Muscle of arm (tissue), 12 donors: ENCODE results near the gene NSMCE4A. TPM values are rescaled to one million over a fixed set of nuclear protein-coding genes. Genes with fewer than 3 reads are reported as not detected.
A peak's percentile ranks its signal among the peaks of the same experiment; 100 is the strongest.
"Not testable (repeated sequence)": the region's sequence is repeated elsewhere in the genome, so short reads cannot be mapped to it uniquely, and the experiment has no call there.

Experiments used
- DNase-seq: peaks from one replicate; pipeline ENCODE4 v3.0.0-alpha.2; 2013
- polyA plus RNA-seq, 12 donors: library from polyadenylated mRNA; unstranded; fragments of 120-200 nt; gene quantifications; one replicate each; pipeline ENCODE4 v1.2.1, GENCODE V29; 2013; ENCODE audit not compliant: insufficient read length in 12 of 12

Gene NSMCE4A
- polyA plus RNA-seq, 12 donors = 33.2 to 72.2 (median 43.1) TPM; not detected in 1

DNA sequence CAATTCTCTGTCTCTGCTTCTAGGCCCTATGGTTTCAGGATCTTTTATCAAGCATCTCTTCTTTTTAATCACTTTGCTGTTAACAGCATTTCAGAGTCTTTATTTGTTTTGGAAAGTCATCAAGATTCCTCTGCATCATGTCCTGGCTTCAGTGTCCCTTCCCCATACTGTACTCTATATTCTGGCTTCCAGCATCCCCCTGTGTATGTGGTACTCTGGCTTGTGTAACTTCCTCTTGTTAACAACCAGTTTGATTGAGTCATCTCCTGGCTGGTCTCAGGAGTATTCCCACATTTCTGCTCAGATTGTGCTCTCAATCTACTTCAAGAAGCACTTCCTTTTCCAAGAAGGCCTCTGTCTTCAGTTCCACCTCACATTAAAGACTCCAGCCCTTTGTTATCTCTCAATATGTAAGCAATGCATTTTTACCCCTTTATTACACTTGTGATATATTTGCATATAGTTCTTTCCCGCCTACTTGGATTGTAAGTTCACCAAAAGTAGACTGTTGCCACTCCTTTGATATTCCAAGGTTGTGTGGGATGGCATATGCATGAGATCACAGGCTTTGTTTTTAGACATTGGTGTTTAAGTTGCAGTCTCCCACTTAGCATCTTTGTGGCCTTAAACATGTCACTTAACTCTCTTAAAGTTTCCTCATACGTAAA, 32.1 kb downstream of the NSMCE4A start:
- peak; percentile 57 for DNase-seq

- no peak for DNase-seq
These were observed 33.5 kb downstream of the NSMCE4A start for GRCh38 chr10:121941532-121941931.

DNA sequence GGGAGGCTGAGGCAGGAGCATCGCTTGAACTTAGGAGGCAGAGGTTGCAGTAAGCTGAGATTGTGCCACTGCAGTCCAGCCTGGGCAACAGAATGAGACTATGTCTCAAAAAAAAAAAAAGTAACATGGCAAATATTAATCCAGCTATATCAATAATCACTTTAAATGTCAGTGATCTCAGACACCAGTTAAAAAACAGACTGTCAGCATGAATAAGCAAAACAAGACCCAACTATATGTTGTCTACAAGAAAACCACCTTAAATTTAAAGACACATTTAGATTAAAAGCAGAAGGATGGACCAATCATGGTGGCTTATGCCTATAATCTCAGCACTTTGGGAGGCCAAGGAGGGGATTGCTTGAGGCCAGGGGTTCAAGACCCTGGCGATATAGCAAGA, 38.7 kb downstream of the NSMCE4A start:
- DNase-seq = no peak

- DNase-seq = no peak
These were observed 39.3 kb downstream of the NSMCE4A start for GRCh38 chr10:121935702-121936101.

- not testable (repeated sequence) for DNase-seq
These were observed 44.5 kb downstream of the NSMCE4A start for GRCh38 chr10:121930268-121931085.

- DNase-seq = not testable (repeated sequence)
These were observed 45.3 kb downstream of the NSMCE4A start for GRCh38 chr10:121929585-121930267.

DNA sequence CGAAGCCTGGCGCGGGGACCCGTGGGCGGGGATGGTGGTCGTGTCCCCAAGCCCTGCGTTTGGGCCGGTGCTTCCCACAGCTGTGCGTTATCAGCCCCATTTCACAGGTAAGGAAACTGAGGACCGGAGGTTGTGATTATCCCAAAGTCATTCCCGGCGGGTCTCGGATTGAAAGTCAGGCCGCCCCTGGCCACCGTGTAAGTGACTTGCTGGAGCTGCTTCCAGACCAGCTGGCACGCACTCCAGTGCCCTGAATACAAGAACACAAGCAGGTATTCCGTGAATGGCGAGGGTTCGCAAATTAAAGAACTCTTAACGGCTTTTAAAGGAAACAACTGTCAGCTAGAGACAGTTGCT, 46.5 kb downstream of the NSMCE4A start:
- DNase-seq = no peak

DNA sequence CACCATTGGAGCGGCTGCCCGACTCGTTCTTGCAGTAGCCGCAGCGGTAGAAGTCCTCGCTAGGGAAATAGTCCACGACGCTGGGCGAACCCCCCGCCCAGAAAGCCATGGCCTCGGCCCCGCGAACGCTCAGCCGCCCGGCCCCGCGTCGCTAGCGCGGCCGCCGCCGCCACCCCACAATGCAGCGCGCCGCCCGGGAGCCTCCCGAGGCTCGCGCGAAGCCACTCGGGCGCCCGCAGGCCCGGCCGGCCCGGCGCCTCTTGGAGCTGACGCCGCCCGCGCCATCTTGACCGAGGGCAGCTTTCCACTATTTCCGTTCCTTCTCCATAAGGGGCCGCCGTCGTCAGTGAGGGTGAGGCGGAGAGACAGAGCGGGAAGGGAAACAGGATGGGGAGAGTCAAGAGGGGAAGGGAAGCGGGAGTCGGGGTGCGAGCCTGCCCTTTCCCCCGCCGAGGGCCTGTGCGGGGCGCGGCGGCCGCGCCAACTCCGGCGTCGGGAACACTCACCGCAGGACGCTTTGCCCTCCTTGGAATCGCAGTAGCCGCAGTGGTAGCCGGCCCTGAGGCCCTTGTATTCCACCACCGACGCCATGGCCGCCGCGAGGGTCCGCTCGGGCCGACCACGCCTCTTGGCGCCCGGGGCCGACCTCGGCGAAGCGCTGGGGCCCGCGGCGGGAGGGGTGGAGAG, 47.0 kb downstream of the NSMCE4A start, which contains the start of gene ATE1:
TSS of gene ATE1 (minus strand) at position 191 of the 687 bp plus-strand sequence. CDS start at position 109, 82 bp downstream.
- peak; percentile 96 for DNase-seq

DNA sequence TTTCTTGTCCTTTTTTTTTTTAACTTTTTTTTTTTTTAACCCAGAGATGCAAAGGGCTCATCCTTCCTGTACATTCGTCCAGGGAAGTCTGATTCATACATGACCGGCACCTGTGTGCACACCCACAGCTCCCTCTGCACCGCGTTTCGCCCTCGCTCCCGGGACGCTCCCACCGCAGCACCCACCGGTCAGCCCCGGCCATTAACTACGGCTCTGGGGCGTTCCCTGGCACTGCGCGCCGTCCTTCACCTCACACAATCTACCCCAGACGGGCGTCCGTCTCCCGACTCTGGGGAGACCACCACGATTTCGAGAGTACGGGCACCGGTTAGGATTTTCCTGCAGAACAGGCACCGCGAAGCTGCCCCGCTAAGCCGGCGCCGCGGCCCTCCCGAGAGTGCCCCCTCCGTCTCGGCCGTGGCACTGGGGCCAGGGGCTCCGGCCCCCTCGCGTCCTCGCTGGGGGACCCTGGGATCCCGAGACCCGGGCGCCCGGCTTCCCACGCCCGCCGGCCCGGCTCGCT, 47.6 kb downstream of the NSMCE4A start:
- DNase-seq = peak; percentile 57

- DNase-seq = peak; percentile 56
These were observed 48.2 kb downstream of the NSMCE4A start for GRCh38 chr10:121926671-121927317.

GRCh38 chr10:121926157-121926556, 48.9 kb downstream of the NSMCE4A start:
- DNase-seq = no peak

- DNase-seq = no peak
These were observed 53.6 kb downstream of the NSMCE4A start for GRCh38 chr10:121921238-121921931.

GRCh38 chr10:121919666-121920065, 55.4 kb downstream of the NSMCE4A start:
- no peak for DNase-seq

DNA sequence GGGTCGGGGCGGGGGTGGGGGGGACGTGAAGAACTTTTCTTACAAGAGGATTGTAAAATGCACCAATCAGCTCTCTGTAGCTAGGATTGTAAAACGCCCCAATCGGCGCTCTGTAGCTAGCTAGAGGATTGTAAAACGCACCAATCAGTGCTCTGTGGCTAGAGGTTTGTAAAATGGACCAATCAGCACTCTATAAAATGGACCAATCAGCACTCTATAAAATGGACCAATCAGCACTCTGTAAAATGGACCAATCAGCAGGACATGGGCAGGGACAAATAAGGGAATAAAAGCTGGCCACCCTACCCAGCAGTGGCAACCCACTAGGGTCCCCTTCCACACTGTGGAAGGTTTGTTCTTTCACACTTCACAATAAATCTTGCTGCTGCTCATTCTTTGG, 56.2 kb downstream of the NSMCE4A start:
- not testable (repeated sequence) for DNase-seq

- no peak for DNase-seq
These were observed 60.4 kb downstream of the NSMCE4A start for GRCh38 chr10:121914661-121915060.

DNA sequence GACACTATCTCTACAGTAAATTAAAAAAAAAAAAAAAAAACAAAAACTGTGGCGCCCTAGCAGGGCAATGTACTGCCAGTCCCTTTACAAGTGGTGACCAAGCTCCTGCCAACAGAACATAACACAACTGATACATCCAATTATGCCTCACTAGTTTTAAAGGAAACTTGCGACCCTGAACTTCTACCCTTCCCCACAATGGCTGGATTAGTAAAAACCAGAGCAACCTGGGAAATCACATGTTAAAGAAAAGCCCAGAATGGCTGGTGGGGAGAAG, 63.7 kb downstream of the NSMCE4A start:
- DNase-seq = no peak

GRCh38 chr10:121910673-121911420, 64.2 kb downstream of the NSMCE4A start:
- no peak for DNase-seq
